Smooth muscle cell (in vitro differentiated cells): ENCODE data around the gene NLRC3. TPM values are rescaled to one million over a fixed set of nuclear protein-coding genes. Genes with fewer than 3 reads are reported as not detected.

Experiments used
- DNase-seq: peaks from one replicate; lab custom pipeline; 2025; ENCODE audit not compliant: unreplicated experiment; lab: John Stamatoyannopoulos, UW
- H2AFZ ChIP-seq: fragments of 200-600 bp; sonication (generic); 2 replicates; pipeline ENCODE4 v1.6.0; 2016; ENCODE audit warnings: antibody characterized with exemption, low read depth, mild to moderate bottlenecking
- H3F3A ChIP-seq: fragments of 200-600 bp; sonication (generic); 2 replicates; pipeline ENCODE4 v1.6.0; 2017; ENCODE audit warnings: antibody characterized with exemption, low read depth
- H3K27ac ChIP-seq: fragments of 200-600 bp; sonication (generic); 2 replicates; pipeline ENCODE4 v1.5.1; 2016; ENCODE audit warnings: low read depth, mild to moderate bottlenecking
- H3K27me3 ChIP-seq: fragments of 200-600 bp; sonication (generic); 2 replicates; pipeline ENCODE4 v1.6.1; 2016; ENCODE audit warnings: low read depth, mild to moderate bottlenecking
- H3K36me3 ChIP-seq: fragments of 200-600 bp; sonication (generic); 2 replicates; pipeline ENCODE4 v1.5.1; 2016; ENCODE audit warnings: low read depth
- H3K4me1 ChIP-seq: fragments of 200-600 bp; sonication (generic); 2 replicates; pipeline ENCODE4 v1.5.1; 2016; ENCODE audit warnings: low read depth
- H3K4me2 ChIP-seq: fragments of 200-600 bp; sonication (generic); 2 replicates; pipeline ENCODE4 v1.6.0; 2016; ENCODE audit warnings: mild to moderate bottlenecking
- H3K4me3 ChIP-seq: fragments of 200-600 bp; sonication (generic); 2 replicates; pipeline ENCODE4 v1.5.1; 2016; ENCODE audit warnings: mild to moderate bottlenecking
- H3K79me2 ChIP-seq: fragments of 200-600 bp; sonication (generic); 2 replicates; pipeline ENCODE4 v1.6.0; 2016; ENCODE audit warnings: low read depth, mild to moderate bottlenecking
- H3K9ac ChIP-seq: fragments of 200-600 bp; sonication (generic); 2 replicates; pipeline ENCODE4 v1.6.0; 2016; ENCODE audit warnings: low read depth
- H3K9me3 ChIP-seq: fragments of 200-600 bp; sonication (generic); replicated peaks from 2 replicates; pipeline ENCODE4 v1.5.1; 2016; ENCODE audit warnings: low read depth
- H4K20me1 ChIP-seq: fragments of 200-600 bp; sonication (generic); 2 replicates; pipeline ENCODE4 v1.6.0; 2016; ENCODE audit warnings: low read depth
- WGBS: methylation state at CpG from one replicate; pipeline ENCODE4 v1.1.7; 2016; ENCODE audit warnings: low lambda C conversion rate; 5-methylcytosine and 5-hydroxymethylcytosine counted together
- polyA plus RNA-seq: library from polyadenylated mRNA; unstranded; fragments of >200 nt; fragmentation: Nextera tagmentation; extraction: Ambion mirVana; gene quantifications from 2 replicates; pipeline ENCODE4 v1.2.1, GENCODE V29; 2016
- total RNA-seq: library from RNA; depleted of rRNA; stranded (reverse); fragments of >200 nt; gene quantifications from 2 replicates; pipeline ENCODE4 v1.2.3, GENCODE V29; 2014
- TF ChIP-seq, protein P1 (sequence below): fragments of 200-600 bp; sonication (generic); IDR thresholded peaks from 2 replicates; pipeline ENCODE4 v1.5.1; 2017; ENCODE audit warnings: borderline replicate concordance, mild to moderate bottlenecking, antibody characterized with exemption; ENCODE audit not compliant: insufficient read depth, poor library complexity, severe bottlenecking

The NLRC3 gene
- total and polyA plus RNA-seq, 2 experiments from 2014 or later = 0.02 TPM; not detected in 1

DNA sequence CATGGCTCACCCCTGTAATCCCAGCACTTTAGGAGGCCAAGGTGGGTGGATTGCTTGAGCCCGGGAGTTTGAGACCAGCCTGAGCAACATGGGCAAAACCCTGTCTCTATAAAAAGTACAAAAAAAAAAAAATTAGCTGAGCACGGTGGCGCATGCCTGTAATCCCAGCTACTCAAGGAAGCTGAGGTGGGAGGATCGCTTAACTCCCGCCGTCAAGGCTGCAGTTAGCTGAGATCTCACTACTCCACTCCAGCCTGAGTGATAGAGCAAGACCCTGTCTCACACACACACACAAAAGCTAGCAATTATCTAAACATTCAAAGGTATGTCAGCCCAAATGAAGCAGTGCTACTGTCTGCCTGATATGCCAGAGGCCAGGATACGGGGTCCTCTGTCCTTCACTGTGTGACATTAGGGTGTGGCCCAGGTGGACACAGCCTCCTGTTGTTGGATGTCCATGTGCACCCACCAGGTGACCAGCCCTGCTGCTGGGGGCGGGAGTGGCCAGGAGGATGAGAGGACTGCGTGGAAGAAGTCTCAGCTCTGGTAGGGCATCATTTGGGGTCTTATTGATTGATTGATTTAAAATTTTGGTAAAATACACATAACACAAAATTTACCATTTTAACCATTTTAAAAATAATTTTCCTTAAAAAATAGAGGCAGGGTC lies 3.9 kb downstream of the NLRC3 start:
- TF ChIP-seq, protein P1, sequence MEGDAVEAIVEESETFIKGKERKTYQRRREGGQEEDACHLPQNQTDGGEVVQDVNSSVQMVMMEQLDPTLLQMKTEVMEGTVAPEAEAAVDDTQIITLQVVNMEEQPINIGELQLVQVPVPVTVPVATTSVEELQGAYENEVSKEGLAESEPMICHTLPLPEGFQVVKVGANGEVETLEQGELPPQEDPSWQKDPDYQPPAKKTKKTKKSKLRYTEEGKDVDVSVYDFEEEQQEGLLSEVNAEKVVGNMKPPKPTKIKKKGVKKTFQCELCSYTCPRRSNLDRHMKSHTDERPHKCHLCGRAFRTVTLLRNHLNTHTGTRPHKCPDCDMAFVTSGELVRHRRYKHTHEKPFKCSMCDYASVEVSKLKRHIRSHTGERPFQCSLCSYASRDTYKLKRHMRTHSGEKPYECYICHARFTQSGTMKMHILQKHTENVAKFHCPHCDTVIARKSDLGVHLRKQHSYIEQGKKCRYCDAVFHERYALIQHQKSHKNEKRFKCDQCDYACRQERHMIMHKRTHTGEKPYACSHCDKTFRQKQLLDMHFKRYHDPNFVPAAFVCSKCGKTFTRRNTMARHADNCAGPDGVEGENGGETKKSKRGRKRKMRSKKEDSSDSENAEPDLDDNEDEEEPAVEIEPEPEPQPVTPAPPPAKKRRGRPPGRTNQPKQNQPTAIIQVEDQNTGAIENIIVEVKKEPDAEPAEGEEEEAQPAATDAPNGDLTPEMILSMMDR = no peak
- no peaks in the 10 kb centered on the region for H3K27me3 ChIP-seq
- no peak overlapping the region for H3K9ac ChIP-seq
- no peak overlapping the region for H2AFZ ChIP-seq
- peaks cover 8% of the 10 kb centered on the region for H3K9me3 ChIP-seq
- no peaks in the 10 kb centered on the region for H3K79me2 ChIP-seq
- H3K36me3 ChIP-seq = no peaks in the 10 kb centered on the region
- no peak for DNase-seq
- H3K4me2 ChIP-seq = no peak overlapping the region
- 91% methylated on average over 9 of the region's 9 CpGs for WGBS
- H4K20me1 ChIP-seq = no peaks in the 10 kb centered on the region
- H3F3A ChIP-seq = no peaks in the 10 kb centered on the region
- no peak overlapping the region for H3K27ac ChIP-seq
- H3K4me3 ChIP-seq = no peak overlapping the region
- H3K4me1 ChIP-seq = no peaks in the 10 kb centered on the region

DNA sequence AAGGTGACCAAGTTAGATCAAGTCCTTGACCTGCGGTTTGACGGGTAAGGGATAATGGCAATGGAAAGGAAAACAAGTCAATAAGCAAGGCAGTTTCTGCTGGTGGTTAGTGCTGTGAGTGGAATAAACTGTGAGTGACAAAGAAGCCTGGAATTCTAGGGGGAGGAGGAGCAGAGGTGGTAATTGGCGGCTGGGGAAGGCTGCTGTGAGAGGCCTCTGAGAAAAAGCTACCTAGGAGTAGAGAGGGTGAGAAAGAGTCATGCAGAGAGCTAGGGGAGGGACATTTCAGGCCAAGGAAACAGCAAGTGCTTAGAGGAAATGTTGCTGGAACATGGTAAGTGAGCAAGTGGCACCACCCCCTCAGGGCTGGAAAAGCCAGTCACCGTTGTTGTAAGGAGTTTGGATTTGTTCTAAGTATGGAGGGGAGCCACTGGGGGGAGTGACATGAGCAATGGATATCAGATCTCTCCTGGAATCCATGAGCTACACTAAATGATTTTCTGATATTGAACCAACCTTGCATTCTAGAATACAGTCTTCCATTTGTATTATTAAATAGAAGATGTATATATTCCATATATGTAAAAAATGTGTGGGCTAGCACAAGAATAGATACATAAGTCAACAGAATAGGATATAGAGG lies 6.7 kb downstream of the NLRC3 start:
- H3K4me1 ChIP-seq = no peaks in the 10 kb centered on the region
- no peak overlapping the region for H3K4me2 ChIP-seq
- TF ChIP-seq, protein P1 = no peak
- H3K9me3 ChIP-seq = peaks cover 8% of the 10 kb centered on the region
- H3K36me3 ChIP-seq = no peaks in the 10 kb centered on the region
- WGBS = 82% methylated on average over 4 of the region's 4 CpGs
- no peak overlapping the region for H3K27ac ChIP-seq
- no peaks in the 10 kb centered on the region for H3K79me2 ChIP-seq
- H3K27me3 ChIP-seq = no peaks in the 10 kb centered on the region
- H2AFZ ChIP-seq = no peak overlapping the region
- no peak overlapping the region for H3K9ac ChIP-seq
- no peak overlapping the region for H3K4me3 ChIP-seq
- no peaks in the 10 kb centered on the region for H3F3A ChIP-seq
- no peaks in the 10 kb centered on the region for H4K20me1 ChIP-seq
- DNase-seq = no peak

DNA sequence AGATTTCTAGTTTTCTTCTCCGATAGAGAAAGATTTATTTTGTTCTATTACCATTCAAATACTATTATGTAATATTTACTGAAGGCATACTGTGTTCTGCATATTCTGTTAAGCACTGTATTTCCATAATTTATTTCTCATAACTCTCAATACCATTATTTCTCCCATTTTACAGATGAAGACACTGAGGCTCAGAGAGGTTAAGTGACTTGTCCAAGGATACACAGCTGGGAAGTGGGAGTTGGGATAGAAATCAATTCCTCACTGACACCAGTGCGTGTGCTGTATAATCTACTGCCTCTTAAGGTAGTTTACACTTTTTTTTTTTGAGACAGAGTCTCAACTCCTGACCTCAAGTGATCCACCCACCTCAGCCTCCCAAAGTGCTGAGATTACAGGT lies 7.4 kb downstream of the NLRC3 start:
- Histone ChIP-seq H3K27ac (no peak overlapping the region), H3K36me3 (no peaks in the 10 kb centered on the region), H3K27me3 (no peaks in the 10 kb centered on the region), H3F3A (no peaks in the 10 kb centered on the region), H3K9me3 (peaks cover 8% of the 10 kb centered on the region), H3K4me1 (no peaks in the 10 kb centered on the region), H3K9ac (no peak overlapping the region), H3K4me3 (no peak overlapping the region), H3K79me2 (no peaks in the 10 kb centered on the region), H3K4me2 (no peak overlapping the region), H4K20me1 (no peaks in the 10 kb centered on the region), H2AFZ (no peak overlapping the region)
- TF ChIP-seq, protein P1 = no peak
- WGBS = 93% methylated on average over 2 of the region's 2 CpGs
- DNase-seq = no peak
